Sigmoid colon (tissue), 7 donors: ENCODE measurements around the gene CRY1. TPM values are rescaled to one million over a fixed set of nuclear protein-coding genes. Genes with fewer than 3 reads are reported as not detected.

Experiments
- DNase-seq: peaks from one replicate; pipeline ENCODE4 v3.0.0-alpha.2; 2019
- H3K27ac ChIP-seq, 4 donors: fragments of 200-600 bp; sonication (generic); one replicate each; pipeline ENCODE4 v1.5.1; 2016 to 2019; ENCODE audit warnings: mild to moderate bottlenecking in 1 of 4
- H3K27me3 ChIP-seq, 3 donors: fragments of 200-600 bp; sonication (generic); one replicate each; pipeline ENCODE4 v1.5.1; 2019; ENCODE audit warnings: mild to moderate bottlenecking in 1 of 3
- H3K36me3 ChIP-seq, 4 donors: fragments of 200-600 bp; sonication (generic); one replicate each; pipeline ENCODE4 v1.5.1; 2016 to 2019
- H3K4me1 ChIP-seq, 4 donors: fragments of 200-600 bp; sonication (generic); one replicate each; pipeline ENCODE4 v1.5.1; 2017 to 2019
- H3K4me3 ChIP-seq, 4 donors: fragments of 200-600 bp; sonication (generic); one replicate each; pipeline ENCODE4 v1.5.1; 2017 to 2019; ENCODE audit warnings: mild to moderate bottlenecking in 2 of 4, moderate library complexity in 1 of 4
- H3K9me3 ChIP-seq, 4 donors: fragments of 200-600 bp in 3 of 4; sonication (generic) in 3 of 4; one replicate each; pipeline versions ENCODE4 v1.5.1 to v1.6.1; 2013 to 2019
- CTCF ChIP-seq, 4 experiments: fragments of 450-650 bp in 3 of 4; fragments of 200-600 bp in 1 of 4; IDR thresholded peaks; one replicate each; pipeline ENCODE4 v1.5.1; 2016 to 2019; ENCODE audit warnings: antibody characterized with exemption in 4 of 4, mild to moderate bottlenecking in 3 of 4, moderate library complexity in 2 of 4
- EP300 ChIP-seq, 4 donors: sonication (generic); formaldehyde crosslinking; IDR thresholded peaks; one replicate each; pipeline ENCODE4 v1.6.1; 2017; ENCODE audit warnings: antibody characterized with exemption in 4 of 4
- POLR2A ChIP-seq, 2 donors: fragments of 450-650 bp; IDR thresholded peaks; one replicate each; pipeline ENCODE4 v1.6.1; 2016; ENCODE audit warnings: antibody characterized with exemption in 2 of 2, mild to moderate bottlenecking in 2 of 2, moderate library complexity in 2 of 2
- POLR2AphosphoS5 ChIP-seq, 4 donors: sonication (generic); formaldehyde crosslinking; IDR thresholded peaks; one replicate each; pipeline ENCODE4 v1.6.1; 2017; ENCODE audit warnings: antibody characterized with exemption in 4 of 4
- WGBS, 2 donors: extraction: QIAGEN DNeasy Blood & Tissue Kit; methylation state at CpG; one replicate each; pipeline ENCODE4 v1.1.7; 2013; 5-methylcytosine and 5-hydroxymethylcytosine counted together
- intact Hi-C: fragments of 100-400 bp; cut with DNase I; formaldehyde crosslinking; loops from one replicate; pipeline ENCODE4 v1.15.1; 2023
- polyA plus RNA-seq, 3 donors: library from polyadenylated mRNA; stranded (reverse); fragments of 200-250 nt; gene quantifications; one replicate each; pipeline ENCODE4 v1.2.3, GENCODE V29; 2013
- total RNA-seq, 4 donors: library from RNA; depleted of rRNA; stranded (reverse); fragments of >200 nt; gene quantifications; one replicate each; pipeline ENCODE4 v1.1.0, GENCODE V29; 2016
- donor health status: healthy with polysubstance abuse.
- donor health status: Bipolar disorder and iron deficiency.
- donor health status: healthy.

Gene CRY1
- total RNA-seq (10 to 100 TPM; 20.3 to 40.4 (median 27.3) TPM), polyA plus RNA-seq (1 to 10 TPM; 7.2 to 9.7 (median 7.7) TPM)

- Histone ChIP-seq H3K27me3 (no peaks in the 10 kb centered on the region), H3K4me3 (peak within 1 kb of the TSS; percentile 83 to 98 (median 88)), H3K9me3 (no peaks in the 10 kb centered on the region), H3K27ac (peak within 1 kb of the TSS; percentile 95 to 100 (median 97)), H3K4me1 (peaks cover 0 to 36% (median 23%) of the 10 kb centered on the region in 4 donors), H3K36me3 (no peaks in the 10 kb centered on the region)
- WGBS, 2 donors = 1% methylated on average over 74 of the region's 74 CpGs
- intact Hi-C loops = loop anchor here (1.0 to 5.0 kb wide), 4 partner anchors 67 to 736 kb away; partner anchors contain the start of genes MTERF2, POLR3B and TMEM263
- TF ChIP-seq POLR2A (IDR thresholded peaks at IDR 0.05) (peak; percentile 72 to 95), POLR2AphosphoS5 (IDR thresholded peaks at IDR 0.05) (peak; percentile 96 to 98 (median 98)), CTCF (IDR thresholded peaks at IDR 0.05) (no peak), EP300 (IDR thresholded peaks at IDR 0.05) (peak in 2 of 4 donors; percentile 43 to 72)
- peak; percentile 98 for DNase-seq
These were observed at the start of gene CRY1 for GRCh38 chr12:107093417-107094182. TSS of gene CRY1 (minus strand) at chr12:107093549. CDS start at chr12:107092961, 588 bp downstream.

GRCh38 chr12:107139787-107140186 lies 46.4 kb upstream of the CRY1 start:
- intact Hi-C loops = no loop called here
- Histone ChIP-seq H3K4me1 (no peaks in the 10 kb centered on the region), H3K36me3 (no peaks in the 10 kb centered on the region), H3K27me3 (no peaks in the 10 kb centered on the region), H3K4me3 (no peak overlapping the region), H3K9me3 (no peaks in the 10 kb centered on the region), H3K27ac (no peak overlapping the region)
- 77 to 85% methylated on average over 1 of the region's 1 CpG for WGBS, 2 donors
- TF ChIP-seq POLR2AphosphoS5 (IDR thresholded peaks at IDR 0.05) = no peak
- TF ChIP-seq POLR2A (IDR thresholded peaks at IDR 0.05) = no peak
- no peak for TF ChIP-seq EP300 (IDR thresholded peaks at IDR 0.05)
- no peak for TF ChIP-seq CTCF (IDR thresholded peaks at IDR 0.05)
- no peak for DNase-seq

- intact Hi-C loops = no loop called here
- 76 to 87% methylated on average over 3 of the region's 3 CpGs for WGBS, 2 donors
- no peaks in the 10 kb centered on the region for H3K9me3 ChIP-seq
- DNase-seq = no peak
- no peak overlapping the region for H3K27ac ChIP-seq
- no peak for TF ChIP-seq CTCF (IDR thresholded peaks at IDR 0.05)
- no peak for TF ChIP-seq EP300 (IDR thresholded peaks at IDR 0.05)
- no peak for TF ChIP-seq POLR2AphosphoS5 (IDR thresholded peaks at IDR 0.05)
- TF ChIP-seq POLR2A (IDR thresholded peaks at IDR 0.05) = no peak
- no peaks in the 10 kb centered on the region for H3K27me3 ChIP-seq
- no peaks in the 10 kb centered on the region for H3K36me3 ChIP-seq
- H3K4me3 ChIP-seq = no peak overlapping the region
- H3K4me1 ChIP-seq = no peaks in the 10 kb centered on the region
These were observed 45.6 kb upstream of the CRY1 start for GRCh38 chr12:107138990-107139389.

GRCh38 chr12:107135177-107135576 lies 41.8 kb upstream of the CRY1 start:
- no peaks in the 10 kb centered on the region for H3K36me3 ChIP-seq
- no peaks in the 10 kb centered on the region for H3K4me1 ChIP-seq
- H3K9me3 ChIP-seq = no peaks in the 10 kb centered on the region
- TF ChIP-seq CTCF (IDR thresholded peaks at IDR 0.05) (no peak), POLR2A (IDR thresholded peaks at IDR 0.05) (no peak), POLR2AphosphoS5 (IDR thresholded peaks at IDR 0.05) (no peak), EP300 (IDR thresholded peaks at IDR 0.05) (no peak)
- 92 to 93% methylated on average over 2 of the region's 2 CpGs for WGBS, 2 donors
- intact Hi-C loops = no loop called here
- no peak overlapping the region for H3K27ac ChIP-seq
- H3K4me3 ChIP-seq = no peak overlapping the region
- DNase-seq = no peak
- H3K27me3 ChIP-seq = no peaks in the 10 kb centered on the region
